Prostate gland (tissue), 2 donors: Measurements from ENCODE around the gene TAS2R46. TPM values are rescaled to one million over a fixed set of nuclear protein-coding genes. Genes with fewer than 3 reads are reported as not detected.

ENCODE experiments used
- DNase-seq: peaks from one replicate; pipeline ENCODE4 v3.0.0-alpha.2; 2019; ENCODE audit warnings: low spot score
- H3K27ac ChIP-seq, 2 donors: fragments of 200-600 bp; sonication (generic); 2 replicates each; pipeline ENCODE4 v1.5.1; 2017 to 2019
- H3K27me3 ChIP-seq: fragments of 200-600 bp; sonication (generic); replicated peaks from 2 replicates; pipeline ENCODE4 v1.5.1; 2019; ENCODE audit not compliant: insufficient read depth
- H3K36me3 ChIP-seq, 2 donors: fragments of 200-600 bp; sonication (generic); 1 replicate in 1 of 2; 2 replicates in 1 of 2; pipeline versions ENCODE4 v1.5.1 to v1.8.1; 2017 to 2019
- H3K4me1 ChIP-seq: fragments of 200-600 bp; sonication (generic); replicated peaks from 2 replicates; pipeline ENCODE4 v1.5.1; 2019
- H3K4me3 ChIP-seq, 2 donors: fragments of 200-600 bp; sonication (generic); 2 replicates each; pipeline ENCODE4 v1.5.1; 2017 to 2019
- H3K9me3 ChIP-seq: fragments of 200-600 bp; sonication (generic); 2 replicates; pipeline ENCODE4 v1.5.1; 2017
- CTCF ChIP-seq, 4 experiments: fragments of 200-600 bp in 2 of 4; fragments of 450-650 bp in 2 of 4; sonication (generic) in 2 of 4; IDR thresholded peaks; 1 replicate in 3 of 4; 2 replicates in 1 of 4; pipeline ENCODE4 v1.5.1; 2016 to 2019; ENCODE audit warnings: antibody characterized with exemption in 4 of 4, mild to moderate bottlenecking in 2 of 4, moderate library complexity in 2 of 4
- POLR2A ChIP-seq: fragments of 450-650 bp; IDR thresholded peaks from one replicate; pipeline ENCODE4 v1.6.1; 2016; ENCODE audit warnings: antibody characterized with exemption, mild to moderate bottlenecking
- POLR2AphosphoS5 ChIP-seq: sonication (generic); formaldehyde crosslinking; IDR thresholded peaks from one replicate; pipeline ENCODE4 v1.6.1; 2017; ENCODE audit warnings: antibody characterized with exemption
- WGBS: methylation state at CpG from one replicate; pipeline ENCODE4 v1.1.5; 2018; 5-methylcytosine and 5-hydroxymethylcytosine counted together
- intact Hi-C: fragments of 100-400 bp; cut with DNase I; formaldehyde crosslinking; loops from one replicate; pipeline ENCODE4 v1.14.2; 2022
- total RNA-seq, 2 donors: library from RNA; depleted of rRNA; stranded (reverse); fragments of >200 nt; gene quantifications; one replicate each; pipeline ENCODE4 v1.1.0, GENCODE V29; 2016

TAS2R46 gene
- total RNA-seq, 2 donors from 2014 or later: 1.9 to 2.0 TPM

GRCh38 chr12:11092128-11092527 is 30.0 kb upstream of the TAS2R46 start, which contains the start of gene TAS2R43:
Gene TAS2R43 (minus strand): TSS chr12:11092313. CDS start chr12:11092229, 84 bp downstream.
- intact Hi-C loops: no loop called here
- TF ChIP-seq POLR2AphosphoS5 (no peak), CTCF (IDR thresholded peaks at IDR 0.05) (no peak), POLR2A (no peak)
- 97% methylated on average over 6 of the region's 6 CpGs for WGBS

GRCh38 chr12:11089246-11089645 is 27.2 kb upstream of the TAS2R46 start:
- H3K36me3 ChIP-seq: no peaks in the 10 kb centered on the region
- no peak for DNase-seq
- H3K27me3 ChIP-seq: no peaks in the 10 kb centered on the region
- TF ChIP-seq POLR2AphosphoS5 (no peak), CTCF (IDR thresholded peaks at IDR 0.05) (no peak), POLR2A (no peak)
- 83% methylated on average over 5 of the region's 5 CpGs for WGBS
- no peak overlapping the region for H3K27ac ChIP-seq
- no peaks in the 10 kb centered on the region for H3K9me3 ChIP-seq
- intact Hi-C loops: no loop called here
- no peaks in the 10 kb centered on the region for H3K4me1 ChIP-seq
- no peak overlapping the region for H3K4me3 ChIP-seq

More at GRCh38 chr12:11092128-11092527, 30.0 kb upstream of the TAS2R46 start, which contains the start of gene TAS2R43:
- H3K27me3 ChIP-seq: no peaks in the 10 kb centered on the region
- no peak within 1 kb of the TSS for H3K4me3 ChIP-seq
- no peaks in the 10 kb centered on the region for H3K9me3 ChIP-seq
- no peak for DNase-seq
- H3K27ac ChIP-seq: no peak within 1 kb of the TSS
- H3K4me1 ChIP-seq: no peaks in the 10 kb centered on the region
- H3K36me3 ChIP-seq: no peaks in the 10 kb centered on the region

- H3K27ac ChIP-seq: no peak overlapping the region
- TF ChIP-seq POLR2AphosphoS5 (no peak), POLR2A (no peak), CTCF (IDR thresholded peaks at IDR 0.05) (no peak)
- no peak for DNase-seq
- intact Hi-C loops: no loop called here
- no peaks in the 10 kb centered on the region for H3K4me1 ChIP-seq
- no peak overlapping the region for H3K4me3 ChIP-seq
- WGBS: 93% methylated on average over 3 of the region's 3 CpGs
- H3K9me3 ChIP-seq: no peaks in the 10 kb centered on the region
- no peaks in the 10 kb centered on the region for H3K36me3 ChIP-seq
- H3K27me3 ChIP-seq: no peaks in the 10 kb centered on the region
Measured at GRCh38 chr12:11085419-11085818, 23.3 kb upstream of the TAS2R46 start.

- H3K4me1 ChIP-seq: no peaks in the 10 kb centered on the region
- no peaks in the 10 kb centered on the region for H3K27me3 ChIP-seq
- H3K36me3 ChIP-seq: no peaks in the 10 kb centered on the region
- DNase-seq: no peak
- WGBS: 96% methylated on average over 2 of the region's 2 CpGs
- no peaks in the 10 kb centered on the region for H3K9me3 ChIP-seq
- H3K27ac ChIP-seq: no peak overlapping the region
- no peak overlapping the region for H3K4me3 ChIP-seq
- intact Hi-C loops: no loop called here
- TF ChIP-seq CTCF (IDR thresholded peaks at IDR 0.05) (no peak), POLR2AphosphoS5 (no peak), POLR2A (no peak)
Measured at GRCh38 chr12:11081987-11082386, 19.9 kb upstream of the TAS2R46 start.

- no peak for DNase-seq
- 90% methylated on average over 1 of the region's 1 CpG for WGBS
- H3K27me3 ChIP-seq: no peaks in the 10 kb centered on the region
- no peak overlapping the region for H3K4me3 ChIP-seq
- TF ChIP-seq POLR2AphosphoS5 (no peak), POLR2A (no peak), CTCF (IDR thresholded peaks at IDR 0.05) (no peak)
- H3K36me3 ChIP-seq: no peaks in the 10 kb centered on the region
- no peaks in the 10 kb centered on the region for H3K9me3 ChIP-seq
- H3K4me1 ChIP-seq: no peaks in the 10 kb centered on the region
- no peak overlapping the region for H3K27ac ChIP-seq
- intact Hi-C loops: no loop called here
Measured at GRCh38 chr12:11078246-11078645, 16.2 kb upstream of the TAS2R46 start.
